ENCODE results near the gene PIK3AP1.
"Not testable (repeated sequence)": the region's sequence is repeated elsewhere in the genome, so short reads cannot be mapped to it uniquely, and the experiment has no call there.

The PIK3AP1 gene

DNA sequence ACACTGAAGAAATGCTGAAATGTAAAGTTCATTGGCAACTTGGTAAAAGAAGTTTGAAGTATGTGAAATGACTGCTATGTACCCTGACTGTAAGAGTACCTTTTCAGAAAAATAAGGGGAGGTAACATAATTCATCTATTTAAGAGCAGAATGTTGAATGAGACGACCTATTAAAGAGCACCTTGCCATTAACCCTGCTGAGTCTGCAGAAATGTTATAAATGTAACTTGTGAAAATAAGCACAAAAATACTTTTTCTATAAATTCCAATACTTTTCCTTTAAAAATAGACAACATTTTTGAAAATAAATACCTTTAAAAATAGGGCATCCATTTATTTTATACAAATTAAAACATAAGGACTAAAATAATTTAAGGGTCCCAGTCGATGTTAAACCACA lies 141.2 kb downstream of the PIK3AP1 start:
- H3K4me3 ChIP-seq (ENCODE audit: low read depth, low read length) = no peak overlapping the region
- TF ChIP-seq, protein P1, sequence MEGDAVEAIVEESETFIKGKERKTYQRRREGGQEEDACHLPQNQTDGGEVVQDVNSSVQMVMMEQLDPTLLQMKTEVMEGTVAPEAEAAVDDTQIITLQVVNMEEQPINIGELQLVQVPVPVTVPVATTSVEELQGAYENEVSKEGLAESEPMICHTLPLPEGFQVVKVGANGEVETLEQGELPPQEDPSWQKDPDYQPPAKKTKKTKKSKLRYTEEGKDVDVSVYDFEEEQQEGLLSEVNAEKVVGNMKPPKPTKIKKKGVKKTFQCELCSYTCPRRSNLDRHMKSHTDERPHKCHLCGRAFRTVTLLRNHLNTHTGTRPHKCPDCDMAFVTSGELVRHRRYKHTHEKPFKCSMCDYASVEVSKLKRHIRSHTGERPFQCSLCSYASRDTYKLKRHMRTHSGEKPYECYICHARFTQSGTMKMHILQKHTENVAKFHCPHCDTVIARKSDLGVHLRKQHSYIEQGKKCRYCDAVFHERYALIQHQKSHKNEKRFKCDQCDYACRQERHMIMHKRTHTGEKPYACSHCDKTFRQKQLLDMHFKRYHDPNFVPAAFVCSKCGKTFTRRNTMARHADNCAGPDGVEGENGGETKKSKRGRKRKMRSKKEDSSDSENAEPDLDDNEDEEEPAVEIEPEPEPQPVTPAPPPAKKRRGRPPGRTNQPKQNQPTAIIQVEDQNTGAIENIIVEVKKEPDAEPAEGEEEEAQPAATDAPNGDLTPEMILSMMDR (IDR thresholded peaks at IDR 0.05; ENCODE audit: low read depth, low read length) = no peak

DNA sequence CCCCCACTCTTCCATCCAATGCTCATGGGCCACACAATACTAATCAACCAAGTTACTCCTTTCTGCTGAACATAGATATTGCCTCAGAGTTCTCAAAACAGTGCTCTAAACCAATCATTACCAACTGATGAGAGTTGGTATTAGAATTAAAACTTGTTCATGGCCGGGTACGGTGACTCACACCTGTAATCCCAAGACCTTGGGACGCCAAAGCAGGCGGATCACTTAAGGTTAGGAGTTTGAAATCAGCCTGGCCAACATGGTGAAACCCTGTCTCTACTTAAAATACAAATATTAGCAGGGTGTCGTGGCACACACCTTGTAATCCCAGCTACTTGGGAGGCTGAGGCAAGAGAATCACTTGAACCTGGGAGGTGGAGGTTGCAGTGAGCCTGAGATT lies 141.7 kb downstream of the PIK3AP1 start:
- H3K4me3 ChIP-seq (ENCODE audit: low read depth, low read length) = no peak overlapping the region
- TF ChIP-seq, protein P1 (IDR thresholded peaks at IDR 0.05; ENCODE audit: low read depth, low read length) = no peak

DNA sequence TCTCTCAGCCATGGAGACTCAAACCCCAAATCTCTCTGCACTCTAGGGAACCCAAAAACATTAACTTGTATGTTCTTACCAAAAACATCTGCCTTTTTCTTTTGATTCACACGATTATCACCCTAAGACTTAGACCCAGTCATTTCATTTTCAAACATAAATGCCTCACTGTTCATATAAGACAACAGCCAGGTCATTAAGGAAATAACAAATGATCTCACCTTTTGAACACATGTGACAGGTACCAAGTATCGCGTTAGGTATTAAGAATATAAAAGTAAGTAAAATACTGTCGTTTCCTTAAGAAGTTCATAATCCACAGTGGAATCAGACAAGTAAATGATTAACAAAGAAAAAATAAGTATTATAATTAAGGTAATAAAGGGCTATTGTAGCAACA lies 142.3 kb downstream of the PIK3AP1 start:
- TF ChIP-seq, protein P1 (IDR thresholded peaks at IDR 0.05; ENCODE audit: low read depth, low read length) = no peak
- no peak overlapping the region for H3K4me3 ChIP-seq (ENCODE audit: low read depth, low read length)

DNA sequence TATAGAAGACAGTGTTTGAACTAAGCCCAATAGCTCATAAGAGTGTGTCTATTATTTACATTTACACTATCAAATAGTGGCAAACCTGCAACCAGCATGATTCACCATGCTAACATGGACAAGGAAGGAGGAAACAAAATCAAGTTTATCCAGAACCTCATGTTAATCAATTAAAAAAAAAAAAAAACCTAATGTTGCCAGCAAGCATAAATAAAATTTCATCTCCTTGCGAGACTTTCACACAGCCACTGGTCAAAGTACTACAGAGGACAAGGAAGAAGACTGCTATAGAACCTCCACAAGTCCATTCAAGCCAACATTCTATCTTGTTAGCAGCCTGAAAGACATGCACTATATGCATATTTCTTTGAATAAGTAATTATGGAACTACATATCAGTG lies 143.2 kb downstream of the PIK3AP1 start:
- TF ChIP-seq, protein P1 (IDR thresholded peaks at IDR 0.05; ENCODE audit: low read depth, low read length) = no peak
- H3K4me3 ChIP-seq (ENCODE audit: low read depth, low read length) = no peak overlapping the region

DNA sequence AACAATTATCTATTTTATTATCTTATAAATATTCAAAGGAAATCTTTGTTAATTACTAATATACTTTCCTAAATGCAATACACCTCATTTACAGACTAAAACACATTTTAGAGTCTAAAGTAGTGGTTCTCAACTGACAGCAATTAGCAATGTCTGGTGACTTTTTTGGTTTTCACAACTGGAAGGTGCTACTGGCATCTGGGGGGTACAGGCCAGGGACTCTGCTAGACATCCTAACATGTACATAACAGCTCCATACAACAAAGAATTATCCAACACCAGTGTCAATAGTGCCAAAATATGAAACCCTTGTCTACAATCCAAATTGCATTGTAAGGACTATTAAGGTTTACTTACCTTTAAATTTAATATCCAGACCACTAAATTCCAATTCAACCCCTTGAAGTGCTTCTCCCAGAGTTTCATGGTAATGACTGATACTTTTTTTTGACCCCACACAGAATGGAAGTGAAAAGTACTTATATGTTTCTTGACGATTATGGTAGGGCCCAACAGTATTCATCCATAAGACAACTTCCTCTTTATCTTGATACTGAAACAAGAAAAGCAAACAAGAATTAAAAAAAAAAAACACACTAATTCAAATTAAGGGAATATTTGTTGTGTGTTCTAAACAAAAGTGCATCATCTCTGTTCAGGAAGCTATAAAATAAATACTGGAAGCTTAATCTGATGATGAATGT lies 143.9 kb downstream of the PIK3AP1 start:
- TF ChIP-seq, protein P1 (IDR thresholded peaks at IDR 0.05; ENCODE audit: low read depth, low read length) = no peak
- H3K4me3 ChIP-seq (ENCODE audit: low read depth, low read length) = no peak overlapping the region

DNA sequence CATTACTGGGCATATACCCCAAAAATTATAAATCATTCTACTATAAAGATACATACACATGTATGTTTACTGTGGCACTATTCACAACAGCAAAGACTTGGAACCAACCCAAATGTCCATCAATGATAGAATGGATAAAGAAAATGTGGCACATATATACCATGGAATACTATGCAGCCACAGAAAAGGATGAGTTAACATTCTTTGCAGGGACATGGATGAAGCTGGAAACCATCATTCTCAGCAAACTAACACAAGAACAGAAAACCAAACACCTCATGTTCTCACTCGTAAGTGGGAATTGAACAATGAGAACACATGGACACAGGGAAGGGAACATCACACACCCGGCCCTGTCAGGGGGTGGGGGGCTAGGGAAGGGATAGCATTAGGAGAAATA lies 145.8 kb downstream of the PIK3AP1 start:
- not testable (repeated sequence) for H3K4me3 ChIP-seq (ENCODE audit: low read depth, low read length)

DNA sequence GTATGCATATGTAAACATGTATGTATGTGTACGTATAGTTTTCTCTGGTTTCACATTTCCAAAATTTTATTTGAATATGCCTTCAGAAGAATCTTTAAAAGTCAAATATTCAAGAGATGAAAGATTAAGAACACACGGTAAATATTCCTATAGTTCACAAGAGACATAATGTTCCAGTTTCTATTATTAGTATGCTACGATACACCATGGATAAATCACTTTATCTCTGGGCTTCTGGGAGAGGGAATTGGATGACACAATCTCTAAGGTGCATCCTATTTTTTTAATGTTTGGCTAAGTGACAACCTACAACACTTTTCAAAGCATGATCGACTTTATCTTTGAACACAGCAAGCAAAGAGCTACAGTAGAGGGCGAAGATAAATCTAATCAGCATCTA lies 147.3 kb downstream of the PIK3AP1 start:
- H3K4me3 ChIP-seq (ENCODE audit: low read depth, low read length) = no peak overlapping the region
- TF ChIP-seq, protein P1 (IDR thresholded peaks at IDR 0.05; ENCODE audit: low read depth, low read length) = no peak

Measured in WI38 (cell line).